GM12878 (cell line): ENCODE data around the gene AKAP14. TPM values are rescaled to one million over a fixed set of nuclear protein-coding genes. Genes with fewer than 3 reads are reported as not detected.

Source experiments
- BACH1 ChIP-seq: fragments of 450-650 bp; IDR thresholded peaks from 2 replicates; pipeline ENCODE4 v1.6.1; 2017; ENCODE audit warnings: mild to moderate bottlenecking, borderline replicate concordance
- BHLHE40 ChIP-seq, 2 experiments: fragments of 450-650 bp in 1 of 2; IDR thresholded peaks; 2 replicates each; pipeline ENCODE4 v1.6.1; 2011 to 2017; ENCODE audit warnings: low read depth in 2 of 2, borderline replicate concordance in 1 of 2, improper control_type of control experiment in 1 of 2, low read length in 1 of 2, mild to moderate bottlenecking in 1 of 2
- KDM1A ChIP-seq: fragments of 200-600 bp; sonication (generic); IDR thresholded peaks from 2 replicates; pipeline ENCODE4 v1.6.1; 2016; ENCODE audit warnings: borderline replicate concordance
- NR2C1 ChIP-seq: fragments of 450-650 bp; IDR thresholded peaks from 2 replicates; pipeline ENCODE4 v1.6.1; 2017; ENCODE audit warnings: antibody characterized with exemption, mild to moderate bottlenecking, moderate library complexity
- SKIL ChIP-seq: fragments of 450-650 bp; IDR thresholded peaks from 2 replicates; pipeline ENCODE4 v1.6.1; 2017; ENCODE audit warnings: mild to moderate bottlenecking, low read depth, inconsistent platforms; ENCODE audit not compliant: poor library complexity, severe bottlenecking
- ZBTB40 ChIP-seq: fragments of 450-650 bp; IDR thresholded peaks from 2 replicates; pipeline ENCODE4 v1.6.1; 2016; ENCODE audit warnings: mild to moderate bottlenecking, moderate library complexity, borderline replicate concordance
- ZNF384 ChIP-seq: IDR thresholded peaks from 2 replicates; pipeline ENCODE4 v1.6.1; 2012; ENCODE audit warnings: low read depth, mild to moderate bottlenecking, low read length, improper control_type of control experiment, borderline replicate concordance
- polyA plus RNA-seq, 11 experiments: library from polyadenylated mRNA; depleted of rRNA in 4 of 11; unstranded in 6 of 11; stranded (reverse) in 5 of 11; fragments of >200 nt; fragmentation: Nextera tagmentation in 4 of 11; fragmentation: Illumina TruSeq in 1 of 11; extraction: Ambion mirVana in 4 of 11; extraction: Trizol in 1 of 11; gene quantifications; 1 replicate in 1 of 11; 2 replicates in 10 of 11; pipeline versions ENCODE4 v1.2.1 to v1.2.3, GENCODE V29; 2011 to 2016; ENCODE audit warnings: inconsistent platforms in 2 of 11, missing spikeins in 2 of 11, low read depth in 1 of 11
- total RNA-seq, 4 experiments: library from RNA; depleted of rRNA in 3 of 4; stranded (reverse); fragments of >200 nt in 3 of 4; fragmentation: Illumina TruSeq in 1 of 4; extraction: Trizol in 1 of 4; gene quantifications; 2 replicates each; pipeline versions ENCODE4 v1.2.1 to v1.2.3, GENCODE V29; 2013 to 2021

The AKAP14 gene
- total and polyA plus RNA-seq, 10 of the 15 experiments (the other 5 are each of a cell fraction or from before 2014, with no cell fraction given): not detected

GRCh38 chrX:119945481-119945880 lies 49.8 kb downstream of the AKAP14 start (continued):
- TF ChIP-seq ZBTB40 (no peak), ZNF384 (no peak), SKIL (no peak), BHLHE40 (IDR thresholded peaks at IDR 0.05; ENCODE audit: borderline replicate concordance in 1 of 2, low read depth in 2 of 2, low read length in 1 of 2) (no peak), BACH1 (no peak), NR2C1 (no peak), KDM1A (no peak)
